K562 (cell line): ENCODE measurements around the gene APOBEC3G. TPM values are rescaled to one million over a fixed set of nuclear protein-coding genes. Genes with fewer than 3 reads are reported as not detected.

Source experiments
- ATAC-seq: fragments of 200-7000 bp; cut with Tn5 transposase; 3 replicates; pipeline ENCODE4 v1.9.1; 2020; ENCODE audit warnings: moderate library complexity
- BruUV-seq: library from RNA; stranded (reverse); fragments of 400-500 nt; replicated peaks from 2 replicates; lab custom pipeline; 2021; lab: Mats Ljungman, UMichigan
- CTCF ChIA-PET: fragments of 300-600 bp; formaldehyde crosslinking; extraction: SDS; loops from one replicate; lab custom pipeline; 2021; ENCODE audit warnings: low intra/inter-chr PET ratio; lab: Yijun Ruan, JAX
- POLR2A ChIA-PET: fragments of 300-600, 350-650 bp; sonication (Branson Sonifier 250); formaldehyde crosslinking; extraction: SDS; loops from one replicate; lab custom pipeline; 2021; ENCODE audit warnings: antibody characterized with exemption, inconsistent platforms; lab: Yijun Ruan, JAX
- DNase-seq, 4 experiments: peaks; one replicate each; pipeline versions ENCODE4 v3.0.0 to v3.0.0-alpha.2; 2011 to 2018; ENCODE audit warnings: low spot score in 3 of 4, mixed read lengths in 3 of 4; ENCODE audit errors: extremely low read depth in 1 of 4
- FAIRE-seq: peaks from 2 replicates; lab custom pipeline; 2011; peaks lifted over from hg19 to GRCh38; lab: Jason Lieb, UNC
- H2AFZ ChIP-seq: 2 replicates; pipeline ENCODE4 v1.6.0; 2011; ENCODE audit warnings: low read depth, low read length, control low read depth, inconsistent platforms
- H3K27ac ChIP-seq: fragments of 200-600 bp; 3 replicates; pipeline ENCODE4 v1.8.0; 2011; ENCODE audit warnings: low read depth, mild to moderate bottlenecking, control low read depth, inconsistent platforms, low read length, moderate library complexity, mixed read lengths; ENCODE audit errors: extremely low read depth
- H3K27me3 ChIP-seq, 2 experiments: fragments of 300-600 bp in 1 of 2; 2 replicates in 1 of 2; 3 replicates in 1 of 2; pipeline versions ENCODE4 v1.6.0 to v1.8.0; 2011; ENCODE audit warnings: inconsistent platforms in 2 of 2, low read length in 2 of 2, mild to moderate bottlenecking in 1 of 2, mixed read lengths in 1 of 2, moderate library complexity in 1 of 2; ENCODE audit not compliant: control insufficient read depth in 2 of 2, insufficient read depth in 2 of 2
- H3K36me3 ChIP-seq: fragments of 300-600 bp; 3 replicates; pipeline ENCODE4 v1.8.0; 2011; ENCODE audit warnings: mild to moderate bottlenecking, low read length, inconsistent platforms; ENCODE audit not compliant: control insufficient read depth, insufficient read depth
- H3K4me1 ChIP-seq, 2 experiments: fragments of 200-600 bp in 1 of 2; replicated peaks in 1 of 2; 2 replicates in 1 of 2; 3 replicates in 1 of 2; pipeline versions ENCODE4 v1.5.1 to v1.8.0; 2011; ENCODE audit warnings: inconsistent platforms in 2 of 2, low read length in 2 of 2, mild to moderate bottlenecking in 1 of 2, mixed read lengths in 1 of 2, moderate library complexity in 1 of 2; ENCODE audit not compliant: control insufficient read depth in 2 of 2, insufficient read depth in 2 of 2
- H3K4me2 ChIP-seq: 2 replicates; pipeline ENCODE4 v1.6.1; 2011; ENCODE audit warnings: low read length, control low read depth, inconsistent platforms, mixed read lengths; ENCODE audit not compliant: insufficient read depth
- H3K4me3 ChIP-seq: fragments of 200-600 bp; sonication (generic), shearing (Covaris generic); 2 replicates; pipeline ENCODE4 v1.5.1; 2016; ENCODE audit warnings: control low read depth, inconsistent platforms
- H3K79me2 ChIP-seq: fragments of 200-600 bp; 3 replicates; pipeline ENCODE4 v1.8.0; 2011; ENCODE audit warnings: low read length, inconsistent platforms; ENCODE audit not compliant: control insufficient read depth, insufficient read depth
- H3K9ac ChIP-seq, 2 experiments: 2 replicates each; pipeline versions ENCODE4 v1.6.0 to v1.6.1; 2011; ENCODE audit warnings: low read depth in 2 of 2, low read length in 2 of 2, control low read depth in 1 of 2, inconsistent platforms in 1 of 2, mild to moderate bottlenecking in 1 of 2, mixed read lengths in 1 of 2; ENCODE audit not compliant: insufficient read depth in 1 of 2
- H3K9me1 ChIP-seq: one replicate; pipeline ENCODE4 v1.6.0; 2011; ENCODE audit warnings: inconsistent platforms, mild to moderate bottlenecking, low read length, moderate library complexity; ENCODE audit not compliant: control insufficient read depth, insufficient read depth
- H3K9me3 ChIP-seq: replicated peaks from 2 replicates; pipeline ENCODE4 v1.5.1; 2011; ENCODE audit warnings: low read depth, low read length, inconsistent platforms; ENCODE audit not compliant: control insufficient read depth, insufficient read depth
- H4K20me1 ChIP-seq: replicated peaks from 2 replicates; pipeline ENCODE4 v1.6.1; 2011; ENCODE audit warnings: low read length, inconsistent platforms, mixed read lengths; ENCODE audit not compliant: control insufficient read depth, insufficient read depth
- ATF3 ChIP-seq, 2 experiments: fragments of 450-650 bp in 1 of 2; sonication (generic) in 1 of 2; formaldehyde crosslinking in 1 of 2; IDR thresholded peaks in 1 of 2; conservative IDR thresholded peaks in 1 of 2; 2 replicates each; pipeline versions ENCODE4 v1.6.1 to v1.8.1; 2016 to 2023; ENCODE audit warnings: mild to moderate bottlenecking in 2 of 2, moderate library complexity in 2 of 2, inconsistent platforms in 1 of 2, missing genetic modification reagents in 1 of 2
- CGGBP1 ChIP-seq: fragments of 250-450 bp; sonication (Bioruptor Pico); IDR thresholded peaks from 2 replicates; pipeline ENCODE4 v1.9.0; 2021; ENCODE audit warnings: mild to moderate bottlenecking
- CREB3 ChIP-seq: fragments of 450-650 bp; conservative IDR thresholded peaks from 2 replicates; pipeline ENCODE4 v1.6.1; 2016; ENCODE audit warnings: missing genetic modification characterization, low read depth, mild to moderate bottlenecking, missing compliant biosample characterization, moderate library complexity
- DACH1 ChIP-seq: fragments of 450-650 bp; IDR thresholded peaks from 2 replicates; pipeline ENCODE4 v1.6.1; 2018; ENCODE audit not compliant: partially characterized antibody
- DEAF1 ChIP-seq: fragments of 450-650 bp; formaldehyde crosslinking; IDR thresholded peaks from 2 replicates; pipeline ENCODE4 v1.4.0; 2020; ENCODE audit warnings: mild to moderate bottlenecking, moderate library complexity
- DIDO1 ChIP-seq: fragments of 450-650 bp; IDR thresholded peaks from 2 replicates; pipeline ENCODE4 v1.6.1; 2016; ENCODE audit warnings: low read depth, missing biosample characterization, missing genetic modification characterization
- GATAD2B ChIP-seq: fragments of 450-650 bp; IDR thresholded peaks from 2 replicates; pipeline ENCODE4 v1.6.1; 2017; ENCODE audit warnings: mild to moderate bottlenecking, borderline replicate concordance
- HEY1 ChIP-seq: fragments of 250-450 bp; sonication (Bioruptor Pico); IDR thresholded peaks from 2 replicates; pipeline ENCODE4 v1.5.0; 2020; ENCODE audit warnings: mild to moderate bottlenecking, moderate library complexity, borderline replicate concordance
- RBFOX2 ChIP-seq: fragments of 200-400 bp; formaldehyde crosslinking; IDR thresholded peaks from 2 replicates; pipeline ENCODE4 v1.6.1; 2017; ENCODE audit warnings: low read depth, mild to moderate bottlenecking, low read length, moderate library complexity
- SMARCC2 ChIP-seq: fragments of 450-650 bp; IDR thresholded peaks from 2 replicates; pipeline ENCODE4 v1.6.1; 2017; ENCODE audit warnings: antibody characterized with exemption, moderate library complexity, mild to moderate bottlenecking, low read depth
- WHSC1 ChIP-seq: IDR thresholded peaks from one replicate; pipeline ENCODE4 v1.6.1; 2012; ENCODE audit warnings: low read length, control low read depth, inconsistent platforms
- ZBED1 ChIP-seq: IDR thresholded peaks from 2 replicates; pipeline ENCODE4 v1.6.1; 2014
- ZNF592 ChIP-seq: fragments of 450-650 bp; IDR thresholded peaks from 2 replicates; pipeline ENCODE4 v1.6.1; 2017; ENCODE audit warnings: antibody characterized with exemption, mild to moderate bottlenecking
- ZNF75A ChIP-seq: fragments of 450-650 bp; formaldehyde crosslinking; IDR thresholded peaks from 2 replicates; pipeline ENCODE4 v1.4.0; 2020; ENCODE audit warnings: mild to moderate bottlenecking
- ZSCAN29 ChIP-seq: fragments of 450-650 bp; IDR thresholded peaks from 2 replicates; pipeline ENCODE4 v1.6.1; 2017
- WGBS: fragments of 100-300 bp; shearing (Covaris generic); methylation state at CpG from one replicate; pipeline ENCODE4 v1.1.6; 2016; ENCODE audit warnings: low coverage, mixed read lengths; ENCODE audit not compliant: insufficient coverage; ENCODE audit errors: missing lambda C conversion rate; 5-methylcytosine and 5-hydroxymethylcytosine counted together
- in situ Hi-C: fragments of 300-500 bp; cut with MboI; formaldehyde crosslinking; loops from 4 replicates; pipeline ENCODE4 v1.15.0; 2018; ENCODE audit warnings: inconsistent platforms, mixed read lengths
- intact Hi-C: fragments of 100-400 bp; cut with micrococcal nuclease; formaldehyde crosslinking; loops from 2 replicates; pipeline ENCODE4 v1.14.2; 2022
- polyA plus RNA-seq, 8 experiments: library from polyadenylated mRNA; depleted of rRNA in 4 of 8; stranded (reverse) in 5 of 8; unstranded in 3 of 8; fragments of >200 nt; fragmentation: Nextera tagmentation in 2 of 8; fragmentation: Illumina TruSeq in 1 of 8; extraction: Ambion mirVana in 2 of 8; extraction: Trizol in 1 of 8; gene quantifications; 2 replicates each; pipeline versions ENCODE4 v1.2.1 to v1.2.3, GENCODE V29; 2011 to 2014; ENCODE audit warnings: inconsistent platforms in 1 of 8, missing spikeins in 1 of 8
- total RNA-seq, 7 experiments: library from RNA; depleted of rRNA in 6 of 7; stranded (reverse); fragments of >200 nt in 6 of 7; fragmentation: Illumina TruSeq in 2 of 7; extraction: Trizol in 2 of 7; gene quantifications; 2 replicates each; pipeline versions ENCODE4 v1.2.1 to v1.2.3, GENCODE V29; 2011 to 2021; ENCODE audit warnings: low replicate concordance in 1 of 7

APOBEC3G gene
- total and polyA plus RNA-seq, 9 of the 15 experiments (the other 6 are each of a cell fraction or from before 2014, with no cell fraction given) = 5.2 to 20.8 (median 11.4) TPM

GRCh38 chr22:39120983-39121382 lies 43.9 kb downstream of the APOBEC3G start:
- no peak overlapping the region for H3K27ac ChIP-seq
- no peak overlapping the region for H2AFZ ChIP-seq
- H3K36me3 ChIP-seq = no peaks in the 10 kb centered on the region
- no peaks in the 10 kb centered on the region for H3K9me3 ChIP-seq
- intact Hi-C loops = loop anchor here (5.0 kb wide), 1 partner anchor 354 kb away; no protein-coding TSS in a partner anchor
- ChIA-PET CTCF (interaction anchor here (1.1 to 1.9 kb wide), 2 partner anchors 148 to 353 kb away, joined by 3 to 6 read pairs; no protein-coding TSS in a partner anchor), POLR2A (no interaction called here)
- H3K79me2 ChIP-seq = no peaks in the 10 kb centered on the region
- no peak for DNase-seq
- H3K4me2 ChIP-seq = no peak overlapping the region
- FAIRE-seq = no peak
- no peaks in the 10 kb centered on the region for H3K27me3 ChIP-seq
- H3K9me1 ChIP-seq = no peaks in the 10 kb centered on the region
- peaks cover 0 to 2% of the 10 kb centered on the region in 2 experiments; a peak in 2 of 5 replicates for H3K4me1 ChIP-seq
- no peak overlapping the region for H3K4me3 ChIP-seq
- ATAC-seq = no peak
- H3K9ac ChIP-seq = no peak overlapping the region
- BruUV-seq = no TSS peak
- H4K20me1 ChIP-seq = no peaks in the 10 kb centered on the region
- in situ Hi-C loops = no loop called here
- 21% methylated on average over 4 of the region's 4 CpGs for WGBS
- TF ChIP-seq GATAD2B = peak; percentile 86
- TF ChIP-seq SMARCC2 = no peak
- TF ChIP-seq CREB3 = no peak
- TF ChIP-seq DACH1 = peak; percentile 97
- TF ChIP-seq RBFOX2 = no peak
- TF ChIP-seq ZNF592 = no peak
- TF ChIP-seq DEAF1 (CRISPR knock-in tag) = no peak
- no peak for TF ChIP-seq ZBED1
- no peak for TF ChIP-seq HEY1 (CRISPR knock-in tag)
- no peak for TF ChIP-seq ATF3 (IDR thresholded peaks at IDR 0.05)
- TF ChIP-seq ATF3 (CRISPR knock-in tag; conservative IDR thresholded peaks at IDR 0.05) = no peak
- TF ChIP-seq ZSCAN29 = no peak
- TF ChIP-seq CGGBP1 (CRISPR knock-in tag) = no peak
- TF ChIP-seq WHSC1 = no peak
- no peak for TF ChIP-seq ZNF75A (CRISPR knock-in tag)
- TF ChIP-seq DIDO1 (tag) = no peak
